HL-60 (cell line): Measurements from ENCODE around the gene FALEC.
"Not testable (repeated sequence)": the region's sequence is repeated elsewhere in the genome, so short reads cannot be mapped to it uniquely, and the experiment has no call there.

Source experiments
- DNase-seq, 2 experiments: peaks; one replicate each; pipeline ENCODE4 v3.0.0-alpha.2; 2010 to 2020; ENCODE audit warnings: low read depth in 1 of 2, low spot score in 1 of 2
- H3K27ac ChIP-seq: fragments of 250-450 bp; sonication (Bioruptor Pico); replicated peaks from 2 replicates; pipeline ENCODE4 v1.5.1; 2020; ENCODE audit warnings: mild to moderate bottlenecking, moderate library complexity
- H3K27me3 ChIP-seq: fragments of 250-450 bp; sonication (Bioruptor Pico); 2 replicates; pipeline ENCODE4 v1.5.1; 2021; ENCODE audit warnings: mild to moderate bottlenecking, moderate library complexity; ENCODE audit not compliant: insufficient read depth, poor library complexity, severe bottlenecking
- H3K4me3 ChIP-seq: replicated peaks from 2 replicates; pipeline ENCODE4 v1.5.1; 2011; ENCODE audit warnings: mild to moderate bottlenecking, control low read depth, low read length; ENCODE audit not compliant: insufficient read depth
- CTCF ChIP-seq: IDR thresholded peaks from one replicate; pipeline ENCODE4 v1.5.1; 2011; ENCODE audit warnings: low read length, control low read depth, inconsistent platforms; ENCODE audit not compliant: insufficient read depth
- GABPA ChIP-seq: IDR thresholded peaks from 2 replicates; pipeline ENCODE4 v1.6.1; 2012; ENCODE audit warnings: low read depth
- POLR2AphosphoS5 ChIP-seq: IDR thresholded peaks from 2 replicates; pipeline ENCODE4 v1.6.1; 2012; ENCODE audit warnings: low read depth
- REST ChIP-seq: IDR thresholded peaks from 2 replicates; pipeline ENCODE4 v1.6.1; 2012; ENCODE audit warnings: low read depth; ENCODE audit not compliant: insufficient replicate concordance
- SPI1 ChIP-seq: IDR thresholded peaks from 2 replicates; pipeline ENCODE4 v1.6.1; 2012; ENCODE audit warnings: low read depth, mild to moderate bottlenecking, borderline replicate concordance

Gene FALEC

GRCh38 chr1:150579110-150579944, 63.8 kb downstream of the FALEC start, which contains the start of gene MCL1:
MCL1 (minus strand) TSS chr1:150579610; CDS start chr1:150579530, 80 bp downstream.
- peak within 1 kb of the TSS; percentile 93 for H3K4me3 ChIP-seq
- peak; percentile 58 for TF ChIP-seq GABPA
- TF ChIP-seq CTCF, result no peak
- peak; percentile 89 for TF ChIP-seq POLR2AphosphoS5
- TF ChIP-seq REST, result peak; percentile 70
- TF ChIP-seq SPI1, result peak; percentile 91
- H3K27ac ChIP-seq, result peak within 1 kb of the TSS; percentile 99
- no peaks in the 10 kb centered on the region for H3K27me3 ChIP-seq
- peak; percentile 96 for DNase-seq

GRCh38 chr1:150579945-150580642, 64.5 kb downstream of the FALEC start:
- Histone ChIP-seq H3K27me3 (no peaks in the 10 kb centered on the region), H3K4me3 (peak overlapping the region; percentile 44), H3K27ac (peak overlapping the region; percentile 99)
- TF ChIP-seq CTCF (no peak), SPI1 (no peak), POLR2AphosphoS5 (no peak), REST (no peak), GABPA (no peak)
- DNase-seq, result no peak

GRCh38 chr1:150580966-150581365, 65.4 kb downstream of the FALEC start:
- not testable (repeated sequence) for H3K4me3 ChIP-seq, H3K27ac ChIP-seq, DNase-seq, H3K27me3 ChIP-seq

- not testable (repeated sequence) for DNase-seq, H3K27me3 ChIP-seq, H3K4me3 ChIP-seq, H3K27ac ChIP-seq
Observed at GRCh38 chr1:150581437-150581836, 65.9 kb downstream of the FALEC start.

- H3K27me3 ChIP-seq, DNase-seq, H3K4me3 ChIP-seq, H3K27ac ChIP-seq: not testable (repeated sequence)
Observed at GRCh38 chr1:150581962-150582361, 66.4 kb downstream of the FALEC start.
